Dermis blood vessel endothelial cell (primary cell): ENCODE results near the gene DACT2. TPM values are rescaled to one million over a fixed set of nuclear protein-coding genes. Genes with fewer than 3 reads are reported as not detected.

Experiments used
- DNase-seq: peaks from one replicate; pipeline ENCODE4 v3.0.0; 2010
- total RNA-seq: library from RNA; depleted of rRNA; stranded (reverse); fragments of >200 nt; gene quantifications from 2 replicates; pipeline ENCODE4 v1.2.3, GENCODE V29; 2014

DACT2 gene
- total RNA-seq, 1 donor from 2014 or later = not detected

GRCh38 chr6:168349718-168350210, 30.2 kb upstream of the DACT2 start:
- no peak for DNase-seq

- DNase-seq = no peak
Measured at GRCh38 chr6:168348186-168348585, 28.6 kb upstream of the DACT2 start.

GRCh38 chr6:168347615-168348014, 28.0 kb upstream of the DACT2 start:
- no peak for DNase-seq

- DNase-seq = no peak
Measured at GRCh38 chr6:168347053-168347452, 27.5 kb upstream of the DACT2 start.

GRCh38 chr6:168345896-168346754, 26.5 kb upstream of the DACT2 start:
- no peak for DNase-seq

GRCh38 chr6:168345266-168345665, 25.7 kb upstream of the DACT2 start:
- DNase-seq = no peak

- no peak for DNase-seq
Measured at GRCh38 chr6:168344338-168344737, 24.8 kb upstream of the DACT2 start.

GRCh38 chr6:168343239-168344150, 23.9 kb upstream of the DACT2 start:
- no peak for DNase-seq

- DNase-seq = no peak
Measured at GRCh38 chr6:168342636-168343035, 23.1 kb upstream of the DACT2 start.

GRCh38 chr6:168341280-168341900, 21.8 kb upstream of the DACT2 start:
- DNase-seq = no peak

- DNase-seq = no peak
Measured at GRCh38 chr6:168340819-168341218, 21.2 kb upstream of the DACT2 start.

- DNase-seq = no peak
Measured at GRCh38 chr6:168338777-168339176, 19.2 kb upstream of the DACT2 start.

- no peak for DNase-seq
Measured at GRCh38 chr6:168336967-168337366, 17.4 kb upstream of the DACT2 start.

- no peak for DNase-seq
Measured at GRCh38 chr6:168333989-168334388, 14.4 kb upstream of the DACT2 start.

GRCh38 chr6:168333491-168333890, 13.9 kb upstream of the DACT2 start:
- no peak for DNase-seq

- no peak for DNase-seq
Measured at GRCh38 chr6:168333039-168333438, 13.5 kb upstream of the DACT2 start.

- no peak for DNase-seq
Measured at GRCh38 chr6:168332020-168332419, 12.4 kb upstream of the DACT2 start.

GRCh38 chr6:168331058-168331457, 11.5 kb upstream of the DACT2 start:
- DNase-seq = no peak

GRCh38 chr6:168330403-168330802, 10.8 kb upstream of the DACT2 start:
- DNase-seq = no peak

GRCh38 chr6:168328086-168328485, 8.5 kb upstream of the DACT2 start:
- no peak for DNase-seq

GRCh38 chr6:168326294-168327261, 7.0 kb upstream of the DACT2 start:
- DNase-seq = no peak

GRCh38 chr6:168322966-168323365, 3.4 kb upstream of the DACT2 start:
- DNase-seq = no peak
